Lower leg skin (tissue), 3 donors: ENCODE data around the gene NPIPA1.
"Not testable (repeated sequence)": the region's sequence is repeated elsewhere in the genome, so short reads cannot be mapped to it uniquely, and the experiment has no call there.

Experiments used
- CTCF ChIP-seq, 3 donors: fragments of 450-650 bp; IDR thresholded peaks; one replicate each; pipeline ENCODE4 v1.5.1; 2016; ENCODE audit warnings: antibody characterized with exemption in 3 of 3, mild to moderate bottlenecking in 3 of 3, moderate library complexity in 2 of 3
- POLR2A ChIP-seq, 2 donors: fragments of 450-650 bp; IDR thresholded peaks; one replicate each; pipeline ENCODE4 v1.6.1; 2016 to 2017; ENCODE audit warnings: antibody characterized with exemption in 2 of 2, mild to moderate bottlenecking in 1 of 2, moderate library complexity in 1 of 2

GRCh38 chr16:14932581-14933375 lies 4.5 kb upstream of the NPIPA1 start:
- not testable (repeated sequence) for TF ChIP-seq CTCF, POLR2A (IDR thresholded peaks at IDR 0.05)
